LNCAP (cell line): ENCODE measurements around the gene TRIM67.

Experiments
- CTCF ChIP-seq: fragments of 450-650 bp; IDR thresholded peaks from 2 replicates; pipeline ENCODE4 v1.5.1; 2017; ENCODE audit warnings: mild to moderate bottlenecking

Gene TRIM67

GRCh38 chr1:231260351-231260750, 98.5 kb downstream of the TRIM67 start:
- no peak for TF ChIP-seq CTCF

- no peak for TF ChIP-seq CTCF
Observed at GRCh38 chr1:231264642-231265041, 102.8 kb downstream of the TRIM67 start.

GRCh38 chr1:231265379-231265778, 103.5 kb downstream of the TRIM67 start:
- TF ChIP-seq CTCF, result no peak

GRCh38 chr1:231266811-231267322, 105.0 kb downstream of the TRIM67 start:
- TF ChIP-seq CTCF, result no peak
